Effector CD8-positive, alpha-beta T cell (primary cell): ENCODE data around the gene TESMIN.

ENCODE experiments used
- DNase-seq: peaks from one replicate; lab custom pipeline; 2025; lab: John Stamatoyannopoulos, UW

Gene TESMIN

DNA sequence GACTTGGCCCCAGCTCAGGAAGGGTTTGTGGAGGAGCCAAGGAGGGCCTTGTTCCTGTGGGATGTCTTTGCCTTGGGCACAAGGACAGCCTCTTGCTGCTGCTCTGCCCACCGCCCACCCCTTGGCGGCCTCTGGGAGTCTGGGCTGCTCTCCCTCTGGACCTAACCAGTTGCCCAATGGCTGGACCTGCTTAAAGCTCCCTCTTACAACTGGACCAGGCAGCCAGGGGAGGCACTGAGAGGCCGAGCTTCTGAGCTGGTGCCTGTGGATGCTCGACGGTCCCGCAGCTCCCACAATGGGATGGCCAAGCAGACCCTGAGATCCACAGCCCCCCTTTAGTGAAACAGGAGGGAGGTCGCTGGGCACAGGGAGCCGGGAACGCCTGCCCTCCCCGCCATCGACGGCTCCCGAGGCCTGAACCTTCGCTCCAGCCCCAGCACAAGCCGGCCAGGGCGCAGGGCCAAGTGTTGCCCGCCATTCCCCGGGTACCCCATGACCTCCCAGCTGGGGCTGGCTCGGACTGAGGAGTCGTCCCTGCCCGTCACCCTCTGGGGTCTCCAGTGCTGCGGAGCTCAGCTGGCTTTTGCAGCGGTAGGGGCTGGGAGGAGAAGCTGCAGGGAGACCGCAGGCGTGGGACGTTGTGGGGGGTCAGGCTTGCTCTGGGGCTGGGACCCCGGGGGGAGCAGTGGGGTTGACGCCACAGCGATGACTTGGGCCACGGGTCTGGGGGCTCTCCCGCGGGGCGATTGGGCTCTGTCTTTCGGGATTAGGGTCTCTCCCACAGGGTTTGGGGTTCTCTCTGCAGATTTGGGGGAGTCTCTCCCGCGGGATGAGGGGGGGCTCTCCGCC lies 67.6 kb downstream of the TESMIN start:
- DNase-seq: no peak

DNA sequence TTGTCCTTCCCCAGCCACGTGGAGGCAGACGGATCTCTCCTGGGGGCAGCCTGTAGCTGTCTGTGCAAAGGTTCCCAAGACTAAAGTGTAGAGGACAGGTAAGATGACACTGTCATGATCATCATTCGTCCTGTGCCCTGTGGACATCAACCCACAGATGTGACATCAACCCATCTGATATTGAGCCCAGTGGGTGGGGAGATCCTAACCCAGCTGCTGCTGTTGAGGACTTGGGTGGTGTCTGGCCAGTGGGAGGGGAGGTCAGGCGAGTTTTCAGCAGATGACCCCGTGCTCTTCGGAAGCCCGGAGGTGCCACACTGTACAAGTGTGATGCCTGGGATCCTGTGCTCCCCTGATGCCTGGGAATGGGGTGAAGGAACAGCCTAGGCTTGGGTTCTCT lies 68.2 kb downstream of the TESMIN start:
- DNase-seq: no peak

DNA sequence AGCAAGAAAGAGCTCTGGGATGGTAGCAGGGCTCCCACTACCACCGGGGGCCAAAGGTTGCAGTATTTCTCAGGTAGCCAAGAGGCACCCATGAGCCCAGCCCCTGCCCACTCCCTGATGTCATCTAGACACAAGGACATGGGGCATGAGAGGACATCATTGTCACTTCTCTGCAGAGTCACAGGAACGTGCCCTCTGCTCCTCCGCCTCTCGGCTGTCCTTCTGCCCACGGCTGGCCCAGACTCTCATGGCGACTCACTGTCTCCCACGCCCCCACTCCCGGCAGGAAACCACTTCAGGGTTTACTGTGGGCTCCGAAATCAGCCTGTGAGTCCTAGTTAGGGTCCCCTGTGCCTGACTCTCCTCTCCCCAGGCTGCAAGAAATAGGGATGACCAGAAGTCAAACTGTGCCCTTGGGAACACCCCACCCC lies 68.8 kb downstream of the TESMIN start:
- no peak for DNase-seq

DNA sequence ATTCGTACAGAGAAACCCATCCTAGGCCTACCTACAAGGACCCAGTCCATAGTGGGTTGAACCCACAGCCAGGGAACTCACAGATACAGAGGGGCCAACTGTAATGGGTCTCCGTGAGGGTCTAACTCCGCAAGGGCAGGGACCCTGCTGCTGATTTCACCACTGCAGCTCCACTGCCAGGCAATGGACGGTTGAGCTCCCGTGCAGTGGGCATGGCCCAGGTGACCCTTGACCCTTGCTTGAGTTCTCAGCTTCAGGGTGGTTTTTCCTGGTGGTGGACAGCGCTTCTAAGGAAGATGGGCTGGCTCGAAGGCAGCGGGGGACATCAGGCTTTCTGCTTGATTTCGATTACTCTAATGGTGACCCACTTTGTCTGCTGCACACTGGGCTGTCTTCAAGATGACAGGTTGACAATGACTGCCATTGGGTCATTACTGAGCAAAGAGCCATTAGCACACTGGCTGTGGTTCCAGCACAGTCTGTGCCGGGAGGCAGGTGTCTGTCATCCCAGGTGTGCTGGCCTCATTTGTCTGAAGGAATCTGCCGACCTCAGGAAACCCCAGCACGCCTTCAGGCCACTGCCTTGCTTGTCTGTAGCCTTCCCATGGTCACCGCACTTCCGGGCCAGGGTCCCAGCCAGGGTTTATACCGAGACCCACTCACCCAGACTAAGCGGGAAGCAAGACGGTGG lies 70.6 kb downstream of the TESMIN start:
- no peak for DNase-seq

DNA sequence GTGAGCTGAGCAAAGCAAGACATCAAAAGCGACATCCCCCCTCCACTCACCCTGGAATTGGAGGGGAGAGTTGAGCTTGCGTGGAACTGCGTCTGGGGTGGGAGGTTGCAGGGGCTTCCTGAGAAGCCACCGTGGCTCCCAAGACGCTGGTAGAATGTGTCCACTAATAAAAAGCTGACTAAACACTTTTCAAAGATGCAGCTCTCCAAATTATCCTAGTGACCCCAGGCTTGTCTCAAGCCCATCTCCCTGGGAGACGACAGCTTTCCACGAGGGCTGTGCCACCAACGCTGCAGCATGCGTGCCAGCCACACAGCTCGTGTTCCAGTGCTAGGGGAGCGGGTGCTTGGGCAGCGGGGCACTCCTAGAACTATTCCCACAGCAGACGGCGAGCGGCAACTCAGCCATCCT lies 73.3 kb downstream of the TESMIN start:
- DNase-seq: no peak

DNA sequence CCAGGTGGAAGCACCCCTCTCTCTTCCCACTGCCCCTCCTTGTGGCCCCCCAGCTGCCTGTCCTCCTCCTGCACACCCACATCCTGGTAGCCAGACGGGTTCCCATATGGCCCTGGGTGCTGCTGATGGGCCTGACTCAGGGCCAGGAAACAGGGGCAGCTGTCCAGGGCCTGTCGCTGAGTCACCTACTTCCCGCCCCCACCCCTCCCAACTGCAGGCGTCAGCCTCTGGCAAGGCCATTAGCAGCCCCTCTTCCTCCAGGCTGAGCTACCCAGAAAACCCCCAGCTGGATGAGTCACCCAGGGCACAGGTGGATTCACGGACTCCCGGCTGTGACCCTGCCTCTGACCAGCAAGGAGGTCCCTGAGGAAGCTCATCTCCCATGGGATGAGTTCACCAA lies 73.9 kb downstream of the TESMIN start:
- DNase-seq: no peak

DNA sequence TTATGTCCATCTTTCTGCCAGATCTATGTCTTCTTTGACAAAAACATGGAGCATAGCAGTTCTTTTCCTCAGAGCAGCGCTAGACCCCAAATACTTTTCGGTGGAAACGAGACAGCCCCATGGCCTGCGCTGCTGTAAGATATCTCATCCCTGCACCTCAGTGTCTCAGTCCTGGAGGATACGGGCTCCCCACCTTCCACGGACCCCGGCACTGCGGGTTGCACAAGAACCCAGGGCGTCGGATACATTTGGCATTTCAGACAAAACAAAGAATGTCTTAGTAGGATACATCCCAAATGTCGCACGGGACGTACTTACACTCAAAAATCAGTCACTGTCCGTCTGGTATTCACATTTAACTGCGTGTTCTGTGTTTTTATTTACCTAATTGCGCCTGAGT lies 76.9 kb downstream of the TESMIN start:
- no peak for DNase-seq

DNA sequence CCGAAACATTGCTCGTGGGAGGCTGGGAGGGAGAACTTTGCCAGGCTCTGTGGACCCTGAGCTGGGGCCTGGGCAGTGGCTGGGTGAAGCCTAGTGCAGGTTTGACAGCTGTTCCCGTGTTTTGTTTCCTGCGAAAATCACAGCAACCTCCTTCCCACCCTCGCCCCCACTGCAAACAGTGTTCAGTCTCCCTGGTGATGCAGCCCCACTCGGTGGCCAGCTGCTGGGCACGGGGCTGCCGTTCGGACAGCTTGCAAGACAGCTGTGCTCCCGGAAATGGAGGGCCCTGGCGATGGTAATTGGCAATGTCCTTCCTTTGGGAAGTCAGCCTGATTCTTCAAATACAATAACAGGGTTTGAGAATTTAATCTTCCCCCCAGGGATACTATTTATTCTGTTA lies 77.3 kb downstream of the TESMIN start:
- no peak for DNase-seq

DNA sequence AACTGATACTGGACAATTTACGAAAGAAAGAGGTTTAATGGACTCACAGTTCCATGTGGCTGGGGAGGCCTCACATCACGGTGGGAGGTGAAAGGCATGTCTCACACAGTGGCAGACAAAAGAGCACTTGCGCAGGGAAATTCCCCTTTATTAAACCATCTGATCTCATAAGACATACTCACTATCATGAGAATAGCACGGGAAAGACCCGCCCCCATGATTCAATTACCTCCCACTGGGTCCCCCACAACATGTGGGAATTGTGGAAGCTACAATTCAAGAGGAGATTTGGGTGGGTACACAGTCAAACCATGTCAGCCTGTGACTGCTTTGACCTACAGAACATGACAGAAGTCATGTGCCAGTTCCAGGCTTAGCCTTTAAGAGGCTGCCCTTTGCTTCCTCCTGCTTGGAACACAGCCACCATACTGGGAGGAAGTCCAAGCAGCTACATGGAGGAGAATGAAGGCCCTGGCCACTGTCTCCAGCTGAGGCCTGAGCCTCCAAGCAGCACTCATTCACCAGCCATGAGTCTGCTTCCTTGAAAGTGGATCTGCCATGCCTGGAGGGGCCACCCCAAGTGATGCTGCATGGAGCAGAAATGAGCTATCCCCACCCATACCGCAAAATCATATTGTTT lies 77.9 kb downstream of the TESMIN start:
- DNase-seq: no peak

DNA sequence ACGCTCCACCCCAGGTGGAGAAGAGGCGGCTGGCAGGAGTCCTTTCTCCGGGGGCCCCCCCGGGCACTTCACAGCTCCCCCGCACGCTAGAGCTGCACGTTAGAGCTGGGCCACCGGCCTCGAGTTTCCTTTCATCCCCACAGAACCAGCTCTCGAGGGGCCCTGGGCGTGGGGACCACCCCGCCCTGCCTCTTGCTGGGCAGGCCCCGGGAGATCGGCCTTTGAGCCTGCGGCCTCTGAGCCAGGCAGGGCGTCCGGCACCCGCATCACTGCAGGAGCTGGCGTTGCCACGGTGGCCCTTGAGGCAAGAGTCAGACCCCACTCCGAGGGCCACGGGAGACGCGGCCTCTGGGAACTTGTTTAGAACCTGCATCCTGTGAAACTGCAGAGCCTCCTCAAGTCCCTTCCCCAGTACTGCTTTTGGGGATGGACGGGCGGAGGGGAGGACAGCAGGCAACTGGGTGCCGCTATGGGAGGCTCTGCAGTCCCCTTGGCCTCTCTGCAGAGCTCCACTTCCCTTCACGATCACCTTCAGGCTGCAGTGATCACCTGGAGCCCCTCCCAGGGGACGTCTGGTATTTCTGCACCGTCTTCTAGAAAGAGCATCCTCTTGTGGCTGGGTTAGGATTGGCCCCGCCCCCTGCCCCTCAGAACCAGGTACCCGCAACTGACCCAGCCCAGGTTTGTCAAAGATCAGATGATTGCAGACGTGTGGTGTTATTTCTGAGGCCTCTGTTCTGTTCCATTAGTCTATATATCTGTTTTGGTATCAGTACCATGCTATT lies 80.9 kb downstream of the TESMIN start:
- no peak for DNase-seq

DNA sequence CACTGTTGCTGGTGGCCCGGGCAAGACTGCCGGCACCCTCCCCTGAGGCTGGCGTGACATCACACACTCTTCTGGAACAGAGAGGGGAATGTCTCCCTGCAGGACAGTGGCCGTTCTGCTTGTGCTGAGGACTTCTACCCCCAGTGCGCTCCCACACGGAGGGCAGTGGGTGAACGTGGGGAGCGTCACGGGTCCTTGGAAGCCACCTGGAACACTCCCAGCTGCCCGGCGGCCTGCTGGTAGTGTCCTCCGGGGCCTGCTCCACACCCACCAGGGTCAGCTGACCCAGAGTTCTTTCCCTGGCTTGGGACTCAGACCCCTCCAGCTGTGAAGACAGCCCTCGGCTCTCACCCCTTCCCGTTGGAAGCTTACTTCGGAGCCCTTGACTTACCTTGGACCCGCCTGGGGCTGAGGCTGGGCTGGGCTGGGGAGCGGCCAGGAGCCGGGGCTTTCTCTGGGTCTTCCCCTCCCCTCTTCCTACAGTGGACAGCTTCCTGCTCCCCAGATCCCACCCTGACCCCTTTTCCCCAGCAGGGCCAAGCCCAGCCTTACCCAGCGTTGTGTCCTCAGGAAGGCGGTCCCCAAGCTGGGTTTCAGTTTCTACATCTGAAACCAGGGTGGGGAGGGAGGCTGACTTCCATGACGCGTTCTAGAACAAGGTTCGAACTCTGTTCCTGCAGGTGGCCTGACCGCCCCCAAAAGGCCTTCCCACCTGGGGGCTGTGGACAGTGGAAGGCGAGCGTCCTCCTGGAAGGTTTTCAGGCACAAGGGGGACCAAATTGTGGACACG lies 81.8 kb downstream of the TESMIN start:
- no peak for DNase-seq

DNA sequence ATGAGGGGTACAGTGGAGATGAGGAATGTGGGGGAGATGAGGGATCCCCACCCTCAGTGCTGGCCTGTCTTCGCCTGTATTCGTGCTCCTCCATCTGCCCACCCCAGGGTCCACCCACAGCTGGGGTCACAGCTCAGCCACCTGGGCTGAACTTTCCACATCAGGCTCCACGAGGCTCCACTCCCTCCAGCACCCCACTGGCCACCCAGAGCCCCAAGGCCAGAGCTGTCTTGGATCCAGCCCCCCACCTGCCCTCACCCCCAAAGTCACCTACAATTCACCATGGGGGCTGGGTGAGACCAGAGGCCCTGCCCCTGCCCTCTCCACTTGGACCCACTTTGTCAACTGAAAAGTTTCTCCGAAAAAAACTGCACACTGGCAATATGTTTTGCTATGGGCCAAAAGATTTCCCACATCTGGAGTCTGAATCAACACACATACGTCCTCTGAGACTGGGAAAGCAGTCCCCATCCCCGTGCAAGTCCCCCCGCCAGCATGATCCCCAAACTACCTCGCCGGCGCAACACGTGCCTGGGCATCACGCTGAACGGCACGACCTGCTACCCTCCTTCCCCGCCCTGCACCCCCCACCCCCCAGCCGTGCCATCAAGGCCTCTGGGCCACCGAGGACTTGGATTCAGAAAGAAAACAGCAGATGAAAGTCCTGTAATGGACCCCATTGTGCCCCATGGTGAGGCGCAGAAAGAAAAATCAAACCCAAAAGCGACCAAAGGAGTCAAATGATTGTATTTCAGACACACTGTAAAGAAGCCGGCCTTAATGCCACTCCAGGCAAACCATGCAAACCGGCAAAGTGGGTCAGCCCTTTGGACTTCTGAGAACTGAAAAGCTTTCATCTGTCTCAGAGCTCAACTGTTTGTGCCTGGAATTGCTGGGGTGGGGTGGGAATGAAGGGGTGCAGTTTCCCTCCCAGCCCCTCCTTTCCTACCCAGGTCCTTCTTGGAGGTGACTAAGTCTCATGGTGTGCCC lies 83.5 kb downstream of the TESMIN start:
- no peak for DNase-seq

DNA sequence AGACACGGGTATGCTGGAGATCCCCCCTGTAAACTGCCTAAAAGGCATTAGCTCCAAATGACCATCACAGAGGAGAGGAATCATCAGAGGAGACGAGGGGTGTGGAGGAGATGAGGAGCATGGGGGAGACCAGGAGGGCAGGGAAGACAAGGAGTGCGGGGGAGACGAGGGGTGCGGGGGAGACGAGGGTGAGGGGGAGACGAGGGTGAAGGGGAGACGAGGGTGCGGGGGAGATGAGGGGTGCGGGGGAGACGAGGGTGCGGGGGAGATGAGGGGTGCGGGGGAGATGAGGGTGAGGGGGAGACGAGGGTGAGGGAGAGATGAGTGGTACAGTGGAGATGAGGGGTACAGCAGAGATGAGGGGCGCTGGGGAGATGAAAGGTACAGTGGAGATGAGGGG lies 84.5 kb downstream of the TESMIN start:
- DNase-seq: no peak

DNA sequence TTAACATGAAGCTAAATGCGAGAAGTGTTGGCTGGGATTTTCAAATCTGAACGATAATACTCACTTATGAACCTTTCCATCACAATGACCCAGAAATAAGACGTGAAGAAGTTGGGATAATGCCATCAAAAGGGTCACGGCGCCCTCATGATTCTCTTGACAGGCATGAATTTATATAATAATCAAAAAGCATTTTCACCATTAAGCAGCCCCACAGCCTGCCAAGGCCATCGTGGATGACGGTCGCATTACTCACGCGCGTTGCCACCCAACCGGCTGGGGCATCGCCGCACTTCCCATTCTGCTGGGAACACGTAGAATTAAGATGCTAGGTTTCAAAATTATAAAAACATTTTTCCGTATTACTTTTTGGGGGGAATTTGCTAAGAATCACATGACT lies 85.9 kb downstream of the TESMIN start:
- no peak for DNase-seq

DNA sequence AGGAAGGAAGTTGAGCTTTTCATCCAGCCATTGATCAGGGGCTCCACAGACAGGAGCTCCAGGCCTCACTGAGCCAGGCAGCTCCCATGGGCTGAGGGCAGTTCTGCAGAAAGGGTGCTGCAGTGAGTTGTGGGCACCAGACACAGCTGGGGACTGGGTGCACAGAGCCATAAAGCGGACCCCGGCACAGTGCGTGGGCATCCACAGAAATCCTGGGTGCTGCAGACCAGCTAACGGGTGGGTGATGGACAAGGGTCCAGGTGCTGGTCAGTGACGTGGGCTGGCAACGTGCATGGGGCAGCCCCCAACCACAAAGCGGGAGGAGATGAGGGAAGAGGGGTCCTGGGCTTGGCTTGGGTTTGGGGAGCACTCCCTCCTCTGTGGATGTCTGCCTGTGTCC lies 86.4 kb downstream of the TESMIN start:
- DNase-seq: no peak

DNA sequence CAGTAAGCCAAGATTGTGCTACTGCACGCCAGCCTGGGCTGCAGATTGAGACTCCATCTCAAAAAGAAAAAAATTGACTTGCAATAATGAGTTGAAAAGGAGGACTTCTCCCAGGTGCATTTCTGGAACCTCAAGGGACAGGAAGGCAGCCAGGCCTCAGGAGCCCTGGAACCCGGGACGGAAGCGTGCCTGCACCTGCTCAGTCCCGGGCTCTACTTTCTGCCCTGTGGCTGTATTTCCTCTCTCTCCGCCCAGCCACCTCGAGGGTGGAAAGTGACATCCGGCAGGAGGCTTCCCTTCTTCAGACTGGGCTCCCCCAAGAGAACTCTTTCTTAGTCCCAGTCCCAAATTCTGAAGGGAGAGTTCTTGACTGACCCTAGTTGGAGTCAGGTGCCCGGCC lies 87.2 kb downstream of the TESMIN start:
- DNase-seq: no peak

DNA sequence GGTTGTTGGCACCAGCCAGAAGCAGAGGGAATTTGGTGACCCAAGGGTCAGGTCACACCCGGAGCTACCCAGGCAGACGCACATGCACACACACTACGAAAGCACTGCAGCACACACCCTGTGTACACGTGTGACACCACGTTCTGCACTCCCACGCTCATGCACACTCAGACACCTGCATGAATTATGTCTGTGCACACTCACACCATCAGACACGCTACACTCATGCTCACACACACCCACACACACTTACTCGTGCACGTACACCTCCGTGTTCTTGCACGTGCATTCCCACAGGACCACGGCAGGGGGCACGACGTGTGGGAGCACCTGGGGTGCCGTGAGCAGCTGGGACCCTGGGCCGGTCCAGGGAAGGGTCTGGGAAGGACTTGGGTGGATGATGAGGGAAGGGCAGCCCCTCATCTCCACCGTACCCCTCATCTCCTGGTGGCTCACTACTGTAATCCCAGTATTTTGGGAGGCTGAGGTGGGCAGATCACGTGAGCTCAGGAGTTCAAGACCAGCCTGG lies 87.8 kb downstream of the TESMIN start:
- no peak for DNase-seq

DNA sequence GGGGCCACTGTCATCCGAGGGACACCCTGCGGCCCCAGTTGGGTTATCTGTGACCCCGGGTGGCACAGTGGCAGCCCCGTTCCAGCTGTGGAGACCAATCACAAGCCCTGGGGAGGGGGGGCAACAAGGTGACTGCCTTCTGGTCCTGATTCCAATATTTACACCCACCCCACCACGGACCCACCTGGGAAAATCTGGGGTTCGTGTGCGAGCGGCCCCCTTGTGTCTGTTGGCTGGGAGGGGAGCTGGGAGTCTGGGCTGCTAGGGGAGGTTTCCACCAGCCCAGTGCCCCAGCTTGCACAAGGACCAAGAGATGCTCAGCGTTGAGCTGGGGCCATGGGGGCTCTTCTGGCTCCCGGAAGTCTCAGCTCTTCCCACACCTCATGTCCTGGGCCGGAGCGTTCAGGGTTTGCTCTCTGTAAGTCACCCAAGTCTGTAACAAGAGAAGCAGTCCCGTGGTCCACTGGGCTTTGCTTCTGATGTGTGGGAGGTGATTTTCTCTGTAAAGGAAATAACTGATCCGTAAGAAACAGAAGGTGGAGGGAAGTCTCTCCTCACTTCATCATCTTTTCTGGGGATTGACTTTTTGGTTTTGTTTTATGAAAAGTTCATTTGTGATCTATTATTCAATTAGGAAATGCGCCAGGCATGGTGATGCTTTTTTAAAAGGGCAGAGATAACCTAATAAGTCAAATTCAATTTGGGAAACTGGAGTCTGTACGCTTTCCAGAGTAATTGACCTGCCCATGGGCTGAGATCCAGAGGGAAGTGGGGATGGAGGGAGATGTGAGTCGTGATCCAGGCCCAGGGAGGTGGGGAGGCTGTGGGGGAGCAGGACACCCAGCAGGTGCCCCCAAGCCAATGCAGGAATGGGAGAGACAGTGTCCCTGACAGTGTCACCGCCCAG lies 89.4 kb downstream of the TESMIN start:
- no peak for DNase-seq

DNA sequence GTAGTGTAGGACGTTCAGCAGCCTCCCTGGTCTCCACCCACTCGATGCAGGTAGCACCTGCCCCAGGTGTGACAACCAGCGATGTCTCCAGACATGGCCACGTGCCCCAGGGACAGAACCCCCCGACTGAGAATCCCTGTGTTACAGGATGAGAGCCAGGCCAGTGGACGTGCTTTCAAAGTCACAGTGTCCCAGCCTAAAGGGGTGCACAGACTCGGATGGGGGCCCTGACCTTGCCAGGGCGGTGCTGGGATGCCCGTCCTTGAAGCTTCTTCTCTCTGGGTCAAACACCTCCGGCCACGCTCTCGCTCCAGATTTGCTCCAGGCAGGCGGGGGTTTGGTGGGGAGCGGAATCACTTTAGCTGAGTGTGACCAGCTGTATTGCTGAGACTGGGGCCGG lies 90.3 kb downstream of the TESMIN start:
- DNase-seq: no peak
